ENCODE results near the gene YEATS4.

Gene YEATS4

DNA sequence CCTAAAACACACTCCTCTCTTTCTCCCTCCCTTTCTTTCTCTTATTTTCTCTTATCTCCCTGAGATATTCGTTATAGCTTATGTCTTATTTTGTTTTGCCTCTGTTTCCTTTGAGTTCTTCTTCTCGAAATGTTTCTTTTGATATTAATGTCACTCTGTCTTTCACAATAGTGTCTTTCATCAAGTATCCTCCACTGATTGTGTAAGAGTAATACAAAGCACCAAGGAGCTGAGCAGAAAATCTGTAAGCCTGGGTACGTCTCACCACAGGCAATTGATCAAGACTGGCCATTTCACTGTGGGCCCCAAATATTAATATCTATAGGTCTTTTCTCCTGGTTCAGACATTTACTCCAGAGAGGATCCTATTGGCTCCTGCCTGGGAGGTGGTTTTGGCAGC is 16.2 kb upstream of the YEATS4 start:
- Histone ChIP-seq H3K27ac (no peak overlapping the region), H3K4me3 (no peak overlapping the region)
- TF ChIP-seq CTCF (IDR thresholded peaks at IDR 0.05), result no peak
- DNase-seq (ENCODE audit: low spot score), result no peak

DNA sequence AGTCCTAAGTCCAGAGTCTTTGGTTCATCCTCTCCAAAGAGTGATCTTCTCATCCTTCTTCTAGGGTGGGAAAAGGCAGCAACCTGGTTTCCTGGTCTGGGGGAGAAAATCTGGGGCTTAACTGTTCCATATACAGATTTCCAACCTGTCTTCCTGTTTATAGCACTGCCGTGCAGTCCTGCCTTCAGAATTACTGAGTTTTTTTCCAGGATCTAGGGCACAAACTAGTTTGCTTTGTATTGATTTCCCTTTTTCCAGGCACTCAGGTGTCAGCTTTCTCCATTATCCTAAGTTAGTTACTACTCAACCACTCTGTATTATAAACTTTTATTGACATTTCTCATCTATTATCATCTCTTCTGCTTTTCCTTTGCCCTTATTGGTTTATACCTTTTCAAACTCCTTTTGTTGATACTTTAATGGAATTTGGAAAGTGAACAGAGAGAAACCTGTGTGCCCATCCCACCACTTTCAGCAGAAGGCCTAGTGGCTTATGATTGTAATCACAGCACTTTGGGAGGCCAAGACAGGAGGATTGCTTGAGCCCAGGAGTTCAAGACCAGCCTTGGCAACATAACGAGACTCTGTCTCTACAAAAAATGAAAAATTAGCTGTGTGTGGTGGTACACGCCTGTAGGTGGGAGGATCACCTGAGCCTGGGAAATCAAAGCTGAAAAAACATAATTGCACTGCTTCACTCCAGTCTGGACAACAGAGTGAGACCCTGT is 15.5 kb upstream of the YEATS4 start:
- no peak for DNase-seq (ENCODE audit: low spot score)
- Histone ChIP-seq H3K27ac (no peak overlapping the region), H3K4me3 (no peak overlapping the region)
- no peak for TF ChIP-seq CTCF (IDR thresholded peaks at IDR 0.05)

- Histone ChIP-seq H3K27ac (no peak overlapping the region), H3K4me3 (no peak overlapping the region)
- TF ChIP-seq CTCF (IDR thresholded peaks at IDR 0.05), result no peak
- DNase-seq (ENCODE audit: low spot score), result no peak
These were observed 14.5 kb upstream of the YEATS4 start for GRCh38 chr12:69345077-69345476.

- no peak overlapping the region for H3K4me3 ChIP-seq
- TF ChIP-seq CTCF (IDR thresholded peaks at IDR 0.05), result no peak
- DNase-seq (ENCODE audit: low spot score), result no peak
- H3K27ac ChIP-seq, result no peak overlapping the region
These were observed 13.8 kb upstream of the YEATS4 start for GRCh38 chr12:69345742-69346141.

DNA sequence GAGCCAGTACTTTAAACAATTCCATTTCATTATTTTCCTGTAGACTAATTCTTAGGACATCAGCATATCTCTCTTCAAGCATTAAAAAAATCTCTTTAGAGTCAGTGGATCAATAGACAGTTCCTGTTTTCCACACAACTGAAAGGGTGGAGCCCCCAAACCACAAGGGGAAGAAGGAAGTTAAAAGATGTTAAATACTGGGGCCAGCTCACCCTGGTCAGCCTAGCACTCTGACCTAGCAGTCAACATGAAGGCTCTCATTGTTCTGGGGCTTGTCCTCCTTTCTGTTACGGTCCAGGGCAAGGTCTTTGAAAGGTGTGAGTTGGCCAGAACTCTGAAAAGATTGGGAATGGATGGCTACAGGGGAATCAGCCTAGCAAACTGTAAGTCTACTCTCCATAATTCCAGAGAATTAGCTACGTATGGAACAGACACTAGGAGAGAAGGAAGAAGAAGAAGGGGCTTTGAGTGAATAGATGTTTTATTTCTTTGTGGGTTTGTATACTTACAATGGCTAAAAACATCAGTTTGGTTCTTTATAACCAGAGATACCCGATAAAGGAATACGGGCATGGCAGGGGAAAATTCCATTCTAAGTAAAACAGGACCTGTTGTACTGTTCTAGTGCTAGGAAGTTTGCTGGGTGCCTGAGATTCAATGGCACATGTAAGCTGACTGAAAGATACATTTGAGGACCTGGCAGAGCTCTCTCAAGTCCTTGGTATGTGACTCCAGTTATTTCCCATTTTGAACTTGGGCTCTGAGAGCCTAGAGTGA is 11.2 kb upstream of the YEATS4 start, which contains the start of gene LYZ:
Gene LYZ, plus strand, starts transcription at position 220 of the 777 bp plus-strand sequence. Its CDS starts 28 bp downstream, at position 248.
- Histone ChIP-seq H3K4me3 (peak within 1 kb of the TSS; percentile 27), H3K27ac (peak within 1 kb of the TSS in 1 of 2 donors; percentile 22)
- no peak for DNase-seq (ENCODE audit: low spot score)
- TF ChIP-seq CTCF (IDR thresholded peaks at IDR 0.05), result no peak

DNA sequence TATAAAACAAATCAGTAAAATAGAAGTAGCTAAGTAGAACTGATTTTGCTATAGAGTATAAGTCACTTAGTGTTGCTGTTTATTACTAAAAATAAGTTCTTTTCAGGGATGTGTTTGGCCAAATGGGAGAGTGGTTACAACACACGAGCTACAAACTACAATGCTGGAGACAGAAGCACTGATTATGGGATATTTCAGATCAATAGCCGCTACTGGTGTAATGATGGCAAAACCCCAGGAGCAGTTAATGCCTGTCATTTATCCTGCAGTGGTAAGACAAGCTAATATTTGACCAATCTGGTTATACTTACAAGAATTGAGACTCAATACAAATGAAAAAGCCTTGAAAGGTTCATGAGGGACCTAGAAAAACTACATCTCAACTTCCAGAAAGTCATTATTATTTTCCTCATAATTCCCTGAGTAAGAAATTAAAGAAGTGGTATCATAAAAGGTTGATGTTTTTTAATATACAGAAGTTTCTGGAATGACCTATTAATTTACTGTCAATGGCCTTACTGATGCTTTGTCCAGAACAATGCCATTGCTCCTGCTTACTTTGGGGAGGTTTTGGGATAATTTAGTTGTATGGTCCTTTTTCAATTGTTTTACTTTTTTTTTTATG is 9.4 kb upstream of the YEATS4 start:
- TF ChIP-seq CTCF (IDR thresholded peaks at IDR 0.05), result no peak
- H3K4me3 ChIP-seq, result no peak overlapping the region
- no peak overlapping the region for H3K27ac ChIP-seq
- no peak for DNase-seq (ENCODE audit: low spot score)

Data from coronary artery (tissue), 2 donors.